Cortex of kidney (tissue), 1 donor: ENCODE data around the gene ETFA.

ENCODE experiments used
- DNase-seq: peaks from one replicate; lab custom pipeline; 2025; lab: John Stamatoyannopoulos, UW

The ETFA gene

GRCh38 chr15:76172782-76173181, 138.5 kb downstream of the ETFA start:
- DNase-seq = no peak

GRCh38 chr15:76169911-76170800, 141.1 kb downstream of the ETFA start:
- no peak for DNase-seq

- DNase-seq = no peak
Measured at GRCh38 chr15:76169018-76169417, 142.3 kb downstream of the ETFA start.

GRCh38 chr15:76168237-76168984, 142.9 kb downstream of the ETFA start:
- no peak for DNase-seq

- DNase-seq = no peak
Measured at GRCh38 chr15:76165951-76166350, 145.3 kb downstream of the ETFA start.
